HG03342 (cell line): Measurements from ENCODE around the gene UXS1.

Source experiments
- ATAC-seq: cut with Tn5 transposase; IDR thresholded peaks from one replicate; pipeline ENCODE4 v1.9.1; 2021; ENCODE audit warnings: mild to moderate bottlenecking, moderate library complexity; ENCODE audit not compliant: unreplicated experiment

UXS1 gene

GRCh38 chr2:106054880-106055655 is 139.0 kb downstream of the UXS1 start:
- no peak for ATAC-seq

- no peak for ATAC-seq
Measured at GRCh38 chr2:106054321-106054720, 139.8 kb downstream of the UXS1 start.

- ATAC-seq: no peak
Measured at GRCh38 chr2:106053581-106053980, 140.5 kb downstream of the UXS1 start.

- no peak for ATAC-seq
Measured at GRCh38 chr2:106053116-106053515, 141.0 kb downstream of the UXS1 start.

GRCh38 chr2:106044859-106045258 is 149.2 kb downstream of the UXS1 start:
- no peak for ATAC-seq

GRCh38 chr2:106044021-106044420 is 150.1 kb downstream of the UXS1 start:
- no peak for ATAC-seq
